Measurements from ENCODE around the gene COX14.
"Not testable (repeated sequence)": the region's sequence is repeated elsewhere in the genome, so short reads cannot be mapped to it uniquely, and the experiment has no call there.

COX14 gene

GRCh38 chr12:50154947-50155346, 42.9 kb downstream of the COX14 start:
- DNase-seq (ENCODE audit: low spot score) = not testable (repeated sequence)

- no peak for DNase-seq (ENCODE audit: low spot score)
These were observed 44.6 kb downstream of the COX14 start for GRCh38 chr12:50156641-50157040.

- DNase-seq (ENCODE audit: low spot score) = no peak
These were observed 45.2 kb downstream of the COX14 start for GRCh38 chr12:50157259-50157658.

GRCh38 chr12:50160643-50161042, 48.6 kb downstream of the COX14 start:
- DNase-seq (ENCODE audit: low spot score) = no peak

GRCh38 chr12:50162230-50162629, 50.2 kb downstream of the COX14 start:
- no peak for DNase-seq (ENCODE audit: low spot score)

GRCh38 chr12:50164963-50165362, 52.9 kb downstream of the COX14 start:
- no peak for DNase-seq (ENCODE audit: low spot score)

GRCh38 chr12:50166799-50167048, 54.7 kb downstream of the COX14 start:
- no peak for DNase-seq (ENCODE audit: low spot score)

- peak; percentile 99 for DNase-seq (ENCODE audit: low spot score)
These were observed 55.2 kb downstream of the COX14 start, which contains the start of gene CERS5 for GRCh38 chr12:50167049-50167828. TSS of gene CERS5 (minus strand) at chr12:50167369. CDS start at chr12:50167297, 72 bp downstream.

All from D341Med (cell line).